Retinal pigment epithelial cell (primary cell): ENCODE measurements around the gene RRAGC.
A peak's percentile ranks its signal among the peaks of the same experiment; 100 is the strongest.

Experiments
- DNase-seq: peaks from one replicate; pipeline ENCODE4 v3.0.0-alpha.2; 2010; ENCODE audit warnings: low read depth
- H3K4me3 ChIP-seq: 2 replicates; pipeline ENCODE4 v1.5.1; 2011; ENCODE audit warnings: mild to moderate bottlenecking, low read length, control low read depth, moderate library complexity
- CTCF ChIP-seq: conservative IDR thresholded peaks from 2 replicates; pipeline ENCODE4 v1.5.1; 2011; ENCODE audit warnings: low read depth, low read length, control low read depth, inconsistent platforms

Gene RRAGC

GRCh38 chr1:38873027-38873969 is 13.7 kb upstream of the RRAGC start, which contains the start of gene MYCBP:
TSS of gene MYCBP (minus strand) at chr1:38873348. CDS start at chr1:38873305, 43 bp downstream.
- peak; percentile 73 for DNase-seq
- TF ChIP-seq CTCF = peak; percentile 3
- peak within 1 kb of the TSS; percentile 89 for H3K4me3 ChIP-seq

GRCh38 chr1:38872401-38873026 is 12.9 kb upstream of the RRAGC start:
- DNase-seq = no peak
- no peak for TF ChIP-seq CTCF

GRCh38 chr1:38870996-38871395 is 11.4 kb upstream of the RRAGC start:
- DNase-seq = no peak
- no peak overlapping the region for H3K4me3 ChIP-seq
- no peak for TF ChIP-seq CTCF

More at GRCh38 chr1:38872401-38873026, 12.9 kb upstream of the RRAGC start:
- H3K4me3 ChIP-seq = peak overlapping the region; percentile 89

- TF ChIP-seq CTCF = no peak
- DNase-seq = no peak
- no peak overlapping the region for H3K4me3 ChIP-seq
Observed at GRCh38 chr1:38867208-38867607, 7.6 kb upstream of the RRAGC start.

GRCh38 chr1:38865112-38865715 is 5.6 kb upstream of the RRAGC start:
- no peak for DNase-seq
- TF ChIP-seq CTCF = no peak
- no peak overlapping the region for H3K4me3 ChIP-seq

GRCh38 chr1:38860454-38860795 is 853 bp upstream of the RRAGC start:
- H3K4me3 ChIP-seq = peak overlapping the region; percentile 98
- no peak for TF ChIP-seq CTCF
- DNase-seq = no peak
